ENCODE measurements around the gene ASMTL.

Gene ASMTL

DNA sequence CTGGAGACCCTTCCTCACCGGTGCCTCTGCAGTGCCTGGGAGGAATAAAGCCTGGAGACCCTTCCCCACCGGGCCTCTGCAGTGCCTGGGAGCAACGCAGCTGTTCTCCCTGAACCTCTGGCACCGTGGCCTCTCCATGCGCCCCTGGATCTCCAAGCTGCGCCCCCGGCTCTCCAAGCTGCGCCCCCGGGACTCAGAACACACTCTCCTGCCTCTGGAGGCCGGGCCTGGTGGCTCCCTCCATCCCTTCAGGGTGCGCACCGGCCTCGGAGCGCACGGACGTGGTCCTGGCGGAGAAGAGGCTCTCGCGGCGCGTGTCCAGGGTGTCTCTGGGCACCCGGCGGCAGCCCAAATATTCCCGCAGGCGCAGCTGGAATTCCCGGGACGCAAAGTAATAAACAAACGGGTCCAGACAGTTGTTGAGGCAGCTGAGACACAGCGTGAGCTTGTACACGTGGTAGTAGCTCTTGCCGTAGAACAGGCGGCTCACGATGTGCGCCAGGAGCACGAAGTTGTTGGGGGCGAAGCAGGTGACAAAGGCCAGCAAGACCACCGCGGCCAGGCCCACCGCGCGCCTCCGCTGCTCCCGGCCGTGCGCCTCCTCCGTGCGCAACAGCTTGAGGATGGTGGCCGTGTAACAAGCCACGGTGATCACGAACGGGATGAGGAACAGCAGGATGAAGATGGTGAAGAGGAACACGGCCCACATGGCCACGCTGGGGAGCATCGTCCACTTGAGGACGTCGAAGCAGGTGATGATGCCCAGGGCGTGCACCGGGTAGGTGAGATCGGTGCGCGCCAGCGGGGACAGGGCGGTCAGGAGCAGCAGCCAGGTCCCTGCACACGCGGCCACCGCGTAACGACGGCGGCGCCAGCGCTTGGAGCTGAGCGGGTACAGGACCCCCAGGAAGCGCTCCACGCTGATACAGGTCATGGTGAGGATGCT is 12.8 kb upstream of the ASMTL start:
- Histone ChIP-seq H3K9ac (ENCODE audit: low read depth, low read length) (no peak overlapping the region), H3K4me1 (ENCODE audit: insufficient read depth, low read length) (no peaks in the 10 kb centered on the region), H3K27ac (ENCODE audit: low read length) (no peak overlapping the region), H3K4me3 (ENCODE audit: low read length) (peak overlapping the region; percentile 43; the same call in 1 of the 2 replicates), H3K9me3 (ENCODE audit: insufficient read depth, low read depth, low read length) (no peaks in the 10 kb centered on the region), H3K36me3 (ENCODE audit: insufficient read depth, low read depth, low read length) (no peaks in the 10 kb centered on the region), H3K27me3 (ENCODE audit: insufficient read depth, low read length) (peaks cover 47% of the 10 kb centered on the region; the same call in 1 of the 2 replicates)

DNA sequence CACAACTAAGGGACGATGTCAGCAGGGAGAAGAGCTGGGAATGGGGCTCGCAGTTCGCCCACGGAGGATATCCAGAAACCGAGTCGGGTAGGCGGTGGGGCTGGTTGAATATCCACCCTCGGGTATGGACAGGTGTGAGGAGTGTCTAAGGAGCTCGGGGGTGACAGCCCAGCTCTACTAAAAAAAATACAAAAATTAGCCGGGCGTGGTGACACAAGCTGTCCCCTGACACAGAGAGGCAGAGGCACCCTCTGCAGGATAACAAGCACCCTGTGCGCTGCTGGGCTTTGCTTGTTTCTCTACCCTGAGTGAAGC is 12.2 kb upstream of the ASMTL start:
- Histone ChIP-seq H3K36me3 (ENCODE audit: insufficient read depth, low read depth, low read length) (no peaks in the 10 kb centered on the region), H3K27ac (ENCODE audit: low read length) (no peak overlapping the region), H3K9me3 (ENCODE audit: insufficient read depth, low read depth, low read length) (no peaks in the 10 kb centered on the region), H3K4me3 (ENCODE audit: low read length) (no peak overlapping the region), H3K9ac (ENCODE audit: low read depth, low read length) (no peak overlapping the region), H3K27me3 (ENCODE audit: insufficient read depth, low read length) (peaks cover 47% of the 10 kb centered on the region; the same call in 1 of the 2 replicates), H3K4me1 (ENCODE audit: insufficient read depth, low read length) (no peaks in the 10 kb centered on the region)

DNA sequence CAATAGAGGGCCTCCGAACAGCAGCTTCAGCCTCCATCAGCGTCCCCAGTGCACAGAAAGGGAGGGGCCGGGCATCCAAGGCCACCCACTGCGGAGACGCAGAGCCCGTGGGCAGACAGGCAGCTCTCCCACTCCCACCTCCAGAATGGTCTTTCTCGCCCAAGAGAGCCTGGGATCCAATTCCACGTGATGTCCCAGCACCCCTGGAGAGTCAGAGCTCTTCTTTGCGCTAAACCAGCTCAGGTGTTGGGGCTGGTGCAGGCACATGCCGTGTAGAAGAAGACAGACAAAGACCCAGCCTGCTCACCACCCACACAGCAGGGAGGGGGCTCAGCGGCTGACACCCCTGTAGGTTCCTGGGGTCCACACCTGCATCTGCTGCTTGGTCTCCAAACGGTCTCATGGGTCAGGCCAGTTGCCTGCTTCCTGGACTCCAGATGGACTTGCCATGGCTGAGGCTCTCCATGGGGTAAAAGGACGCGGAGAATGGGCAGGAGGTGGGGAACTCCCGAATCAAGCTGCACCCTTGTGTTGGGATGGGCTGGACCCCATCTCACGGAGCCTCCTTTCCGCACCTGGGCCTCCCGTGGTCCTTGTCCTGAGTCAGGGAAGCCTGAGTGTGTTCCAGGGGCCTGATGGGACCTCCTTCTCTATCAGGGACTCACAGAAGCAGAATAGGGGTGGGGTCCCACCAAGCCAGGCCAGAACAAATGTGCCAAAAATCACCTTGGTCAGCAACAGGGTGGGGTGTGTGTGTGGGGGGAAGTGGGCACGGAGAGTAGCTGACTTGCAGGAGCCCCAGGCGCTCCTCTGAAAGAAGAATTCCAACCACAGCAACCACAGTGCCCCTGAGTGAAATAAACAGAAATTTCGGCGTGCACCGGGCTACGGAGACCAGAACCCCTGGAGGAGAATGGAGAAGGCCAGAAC is 11.6 kb upstream of the ASMTL start:
- no peak overlapping the region for H3K4me3 ChIP-seq (ENCODE audit: low read length)
- no peaks in the 10 kb centered on the region for H3K9me3 ChIP-seq (ENCODE audit: insufficient read depth, low read depth, low read length)
- H3K4me1 ChIP-seq (ENCODE audit: insufficient read depth, low read length), result no peaks in the 10 kb centered on the region
- H3K9ac ChIP-seq (ENCODE audit: low read depth, low read length), result no peak overlapping the region
- H3K27me3 ChIP-seq (ENCODE audit: insufficient read depth, low read length), result peaks cover 47% of the 10 kb centered on the region; the same call in 1 of the 2 replicates
- H3K27ac ChIP-seq (ENCODE audit: low read length), result no peak overlapping the region
- no peaks in the 10 kb centered on the region for H3K36me3 ChIP-seq (ENCODE audit: insufficient read depth, low read depth, low read length)

DNA sequence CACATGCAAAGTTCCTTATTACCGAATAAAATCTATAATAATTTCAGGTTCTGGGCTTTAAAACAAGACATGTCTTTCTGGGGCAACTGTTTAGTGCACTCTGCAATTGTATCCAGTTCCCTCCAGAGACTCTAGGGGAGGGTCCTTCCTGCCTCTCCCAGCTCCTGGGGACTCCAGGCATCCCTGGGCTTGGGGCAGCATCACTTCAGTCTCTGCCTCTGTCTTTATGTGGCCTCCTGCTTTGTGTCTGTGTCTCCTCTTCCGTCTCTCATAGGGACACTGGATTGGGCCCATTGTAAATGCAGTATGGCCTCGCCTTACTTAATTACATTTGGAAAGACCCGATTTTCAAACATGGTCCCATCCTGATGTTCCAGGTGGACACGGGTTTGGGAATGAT is 10.9 kb upstream of the ASMTL start:
- Histone ChIP-seq H3K27ac (ENCODE audit: low read length) (no peak overlapping the region), H3K4me1 (ENCODE audit: insufficient read depth, low read length) (no peaks in the 10 kb centered on the region), H3K4me3 (ENCODE audit: low read length) (no peak overlapping the region), H3K27me3 (ENCODE audit: insufficient read depth, low read length) (peaks cover 47% of the 10 kb centered on the region; the same call in 1 of the 2 replicates), H3K9ac (ENCODE audit: low read depth, low read length) (no peak overlapping the region), H3K36me3 (ENCODE audit: insufficient read depth, low read depth, low read length) (no peaks in the 10 kb centered on the region), H3K9me3 (ENCODE audit: insufficient read depth, low read depth, low read length) (no peaks in the 10 kb centered on the region)

DNA sequence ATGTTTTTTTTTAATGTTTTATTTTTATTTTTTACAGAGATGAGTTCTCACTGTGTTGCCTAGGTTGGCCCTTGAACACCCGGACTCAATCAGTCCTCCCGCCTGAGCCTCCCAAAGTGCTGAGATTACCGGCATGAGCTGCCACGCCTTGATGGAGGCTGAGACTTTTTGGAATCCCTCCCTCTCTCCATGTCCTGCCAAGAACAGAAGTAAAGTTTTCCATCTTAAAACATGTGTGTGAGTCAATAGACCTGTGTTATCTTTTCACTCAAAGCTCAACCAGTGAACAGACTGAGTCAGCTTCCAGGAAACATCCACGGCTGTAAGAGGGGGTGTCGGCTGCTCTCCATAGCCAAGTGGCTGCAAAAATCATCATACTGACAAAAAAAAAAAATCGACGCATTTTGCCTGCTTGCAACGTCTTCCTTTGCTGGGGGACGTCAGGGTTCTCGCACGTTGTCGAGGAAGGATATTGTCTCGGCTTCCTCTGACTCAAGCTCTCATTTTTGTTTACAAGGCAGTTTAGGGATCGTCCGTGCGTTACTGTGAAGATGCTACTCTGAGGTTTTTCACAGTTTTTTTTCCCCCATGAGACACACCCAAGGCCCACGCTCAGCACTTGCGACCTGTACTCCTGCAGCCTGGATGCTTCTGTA is 10.0 kb upstream of the ASMTL start:
- H3K4me1 ChIP-seq (ENCODE audit: insufficient read depth, low read length), result no peaks in the 10 kb centered on the region
- no peak overlapping the region for H3K9ac ChIP-seq (ENCODE audit: low read depth, low read length)
- H3K27me3 ChIP-seq (ENCODE audit: insufficient read depth, low read length), result peaks cover 46% of the 10 kb centered on the region; the same call in 1 of the 2 replicates
- H3K4me3 ChIP-seq (ENCODE audit: low read length), result no peak overlapping the region
- no peaks in the 10 kb centered on the region for H3K9me3 ChIP-seq (ENCODE audit: insufficient read depth, low read depth, low read length)
- H3K27ac ChIP-seq (ENCODE audit: low read length), result no peak overlapping the region
- H3K36me3 ChIP-seq (ENCODE audit: insufficient read depth, low read depth, low read length), result no peaks in the 10 kb centered on the region

DNA sequence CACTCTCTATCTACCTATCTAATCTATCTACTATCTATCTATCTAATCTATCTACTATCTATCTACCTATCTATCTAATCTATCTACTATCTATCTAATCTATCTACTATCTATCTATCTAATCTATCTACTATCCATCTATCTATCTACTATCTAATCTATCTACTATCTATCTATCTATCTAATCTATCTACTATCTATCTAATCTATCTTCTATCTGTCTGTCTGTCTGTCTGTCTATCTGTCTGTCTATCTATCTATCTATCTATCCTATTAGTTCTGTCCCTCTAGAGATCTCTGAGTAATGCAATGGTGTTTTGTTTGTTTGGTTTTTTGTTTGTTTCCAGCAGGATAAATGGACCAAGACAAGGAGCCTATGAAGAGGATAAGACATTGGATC is 9.4 kb upstream of the ASMTL start:
- no peak overlapping the region for H3K4me3 ChIP-seq (ENCODE audit: low read length)
- H3K27me3 ChIP-seq (ENCODE audit: insufficient read depth, low read length), result peaks cover 40% of the 10 kb centered on the region; the same call in 1 of the 2 replicates
- H3K4me1 ChIP-seq (ENCODE audit: insufficient read depth, low read length), result no peaks in the 10 kb centered on the region
- no peak overlapping the region for H3K9ac ChIP-seq (ENCODE audit: low read depth, low read length)
- no peaks in the 10 kb centered on the region for H3K36me3 ChIP-seq (ENCODE audit: insufficient read depth, low read depth, low read length)
- H3K27ac ChIP-seq (ENCODE audit: low read length), result no peak overlapping the region
- no peaks in the 10 kb centered on the region for H3K9me3 ChIP-seq (ENCODE audit: insufficient read depth, low read depth, low read length)

DNA sequence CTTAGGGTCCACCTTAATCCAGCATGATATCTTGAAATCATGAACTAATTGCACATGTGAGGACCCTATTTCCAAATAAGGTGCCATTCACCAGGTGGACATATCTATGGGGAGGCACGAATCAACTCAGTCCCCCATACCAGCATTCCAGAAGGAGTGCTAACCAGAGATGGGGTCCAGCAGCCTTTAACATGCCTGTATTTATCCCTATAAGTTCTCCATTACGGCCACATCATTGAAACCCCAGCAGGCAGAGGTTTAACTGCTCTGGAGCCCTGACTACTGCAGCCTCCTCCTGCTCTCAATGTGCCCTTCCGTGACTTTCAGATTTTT is 3.2 kb upstream of the ASMTL start:
- Histone ChIP-seq H3K4me3 (ENCODE audit: low read length) (no peak overlapping the region), H3K27ac (ENCODE audit: low read length) (no peak overlapping the region), H3K36me3 (ENCODE audit: insufficient read depth, low read depth, low read length) (no peaks in the 10 kb centered on the region), H3K4me1 (ENCODE audit: insufficient read depth, low read length) (no peaks in the 10 kb centered on the region), H3K27me3 (ENCODE audit: insufficient read depth, low read length) (no peaks in the 10 kb centered on the region), H3K9ac (ENCODE audit: low read depth, low read length) (no peak overlapping the region), H3K9me3 (ENCODE audit: insufficient read depth, low read depth, low read length) (no peaks in the 10 kb centered on the region)

DNA sequence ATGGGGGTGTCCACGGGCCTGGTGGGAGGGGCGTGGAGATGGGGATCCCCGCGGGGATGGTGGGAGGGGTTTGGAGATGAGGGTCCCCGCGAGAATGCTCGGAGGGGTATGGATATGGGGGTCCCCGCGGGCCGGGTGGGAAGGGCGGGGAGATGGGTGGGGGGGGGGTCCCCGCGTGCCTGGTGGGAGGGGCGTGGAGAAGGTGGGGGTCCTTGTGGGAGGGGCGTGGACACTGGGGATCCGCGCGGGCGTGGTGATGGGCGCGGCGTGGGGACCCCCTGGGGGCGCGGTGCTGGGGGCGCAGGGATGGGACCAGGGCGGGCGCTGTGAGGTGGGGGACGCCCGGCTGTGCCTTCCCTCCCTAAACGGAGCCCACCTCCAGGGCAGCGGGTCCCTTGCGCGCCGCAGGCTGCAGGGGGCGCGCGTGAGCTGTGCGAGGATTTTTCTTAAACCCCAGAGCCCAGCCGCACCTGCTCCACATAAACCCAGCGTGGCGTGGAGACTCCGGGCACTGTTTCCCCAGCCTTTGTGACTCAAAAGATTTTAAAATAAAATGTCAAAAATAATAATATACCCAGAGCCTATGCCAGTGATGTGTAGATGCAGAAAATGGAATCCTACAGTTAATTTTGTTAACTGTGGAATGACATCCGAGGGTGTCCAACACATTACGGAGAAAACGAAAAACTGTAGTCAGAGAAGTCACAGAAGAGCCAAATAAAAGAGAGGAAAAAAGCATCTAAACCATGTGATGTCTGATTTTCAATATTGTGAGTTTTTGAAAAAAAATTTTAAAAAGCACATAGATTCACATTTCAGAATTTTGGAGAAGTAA is 1.5 kb upstream of the ASMTL start:
- peaks cover 2% of the 10 kb centered on the region; the same call in 1 of the 2 replicates for H3K9me3 ChIP-seq (ENCODE audit: insufficient read depth, low read depth, low read length)
- H3K4me3 ChIP-seq (ENCODE audit: low read length), result no peak overlapping the region
- H3K27me3 ChIP-seq (ENCODE audit: insufficient read depth, low read length), result no peaks in the 10 kb centered on the region
- H3K4me1 ChIP-seq (ENCODE audit: insufficient read depth, low read length), result no peaks in the 10 kb centered on the region
- peaks cover 6% of the 10 kb centered on the region for H3K36me3 ChIP-seq (ENCODE audit: insufficient read depth, low read depth, low read length)
- no peak overlapping the region for H3K27ac ChIP-seq (ENCODE audit: low read length)
- H3K9ac ChIP-seq (ENCODE audit: low read depth, low read length), result no peak overlapping the region

DNA sequence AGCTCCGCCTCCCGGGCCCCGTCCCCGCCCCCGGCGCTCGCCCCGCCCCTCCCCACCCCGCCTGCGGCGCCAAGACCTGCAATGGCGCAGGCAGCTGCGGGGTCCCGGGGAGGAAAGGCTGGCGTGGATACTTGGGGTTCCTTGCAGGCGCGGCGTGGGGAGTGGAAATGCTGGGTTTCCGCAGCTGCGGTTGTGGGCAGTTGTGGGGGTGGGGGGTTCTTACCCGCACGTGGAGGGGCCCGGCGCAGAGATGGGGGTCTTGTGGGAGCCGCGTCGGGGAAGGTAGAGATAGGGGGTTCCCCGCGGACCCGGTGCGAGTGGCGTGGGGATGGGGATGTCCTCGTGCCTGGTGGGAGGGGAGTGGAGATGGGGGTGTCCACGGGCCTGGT is 680 bp upstream of the ASMTL start:
- no peaks in the 10 kb centered on the region for H3K27me3 ChIP-seq (ENCODE audit: insufficient read depth, low read length)
- H3K9me3 ChIP-seq (ENCODE audit: insufficient read depth, low read depth, low read length), result peaks cover 10% of the 10 kb centered on the region
- peaks cover 14% of the 10 kb centered on the region for H3K36me3 ChIP-seq (ENCODE audit: insufficient read depth, low read depth, low read length)
- no peaks in the 10 kb centered on the region for H3K4me1 ChIP-seq (ENCODE audit: insufficient read depth, low read length)
- H3K27ac ChIP-seq (ENCODE audit: low read length), result no peak overlapping the region
- no peak overlapping the region for H3K9ac ChIP-seq (ENCODE audit: low read depth, low read length)
- H3K4me3 ChIP-seq (ENCODE audit: low read length), result peak overlapping the region; percentile 60; the same call in 1 of the 2 replicates

DNA sequence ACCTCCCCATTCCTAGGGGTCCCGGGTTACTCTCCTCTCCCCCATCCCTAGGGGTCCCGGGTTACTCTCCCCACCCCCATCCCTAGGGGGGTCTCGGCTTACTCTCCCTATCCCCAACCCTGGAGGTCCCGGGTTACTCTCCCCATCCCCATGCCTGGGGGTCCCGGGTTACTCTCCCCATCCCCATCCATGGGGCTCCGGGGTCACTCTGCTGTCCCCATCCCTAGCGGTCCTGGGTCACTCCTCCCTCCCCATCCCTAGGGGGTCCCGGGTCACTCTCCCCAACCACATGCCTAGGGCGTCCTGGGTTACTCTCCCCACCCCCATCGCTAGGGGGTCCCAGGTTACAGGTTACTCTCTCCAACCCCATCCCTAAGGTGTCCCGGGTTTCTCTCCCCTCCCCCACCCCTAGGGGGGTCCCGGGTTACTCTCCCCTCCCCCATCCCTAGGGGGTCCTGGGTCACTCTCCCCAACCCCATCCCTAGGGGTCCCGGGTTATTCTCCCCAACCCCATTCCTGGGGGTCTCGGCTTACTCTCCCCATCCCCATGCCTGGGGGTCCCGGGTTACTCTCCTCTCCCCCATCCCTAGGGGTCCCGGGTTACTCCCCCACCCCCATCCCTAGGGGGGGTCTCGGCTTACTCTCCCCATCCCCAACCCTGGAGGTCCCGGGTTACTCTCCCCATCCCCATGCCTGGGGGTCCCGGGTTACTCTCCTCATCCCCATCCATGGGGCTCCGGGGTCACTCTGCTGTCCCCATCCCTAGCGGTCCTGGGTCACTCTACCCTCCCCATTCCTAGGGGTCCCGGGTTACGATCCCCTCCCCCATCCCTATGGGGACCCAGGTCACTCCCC is 821 bp downstream of the ASMTL start:
- peak overlapping the region; percentile 79 for H3K27ac ChIP-seq (ENCODE audit: low read length)

More for the DNA sequence above, 821 bp downstream of the ASMTL start:
- H3K4me3 ChIP-seq (ENCODE audit: low read length), result peak overlapping the region; percentile 96
- peaks cover 25% of the 10 kb centered on the region for H3K36me3 ChIP-seq (ENCODE audit: insufficient read depth, low read depth, low read length)
- peak overlapping the region; percentile 92; the same call in 1 of the 2 replicates for H3K9ac ChIP-seq (ENCODE audit: low read depth, low read length)
- H3K27me3 ChIP-seq (ENCODE audit: insufficient read depth, low read length), result no peaks in the 10 kb centered on the region
- no peaks in the 10 kb centered on the region for H3K4me1 ChIP-seq (ENCODE audit: insufficient read depth, low read length)
- H3K9me3 ChIP-seq (ENCODE audit: insufficient read depth, low read depth, low read length), result peaks cover 13% of the 10 kb centered on the region

Measured in iPS-20b (cell line).